ENCODE measurements around the gene PADI3.
A peak's percentile ranks its signal among the peaks of the same experiment; 100 is the strongest.
"Not testable (repeated sequence)": the region's sequence is repeated elsewhere in the genome, so short reads cannot be mapped to it uniquely, and the experiment has no call there.

PADI3 gene

DNA sequence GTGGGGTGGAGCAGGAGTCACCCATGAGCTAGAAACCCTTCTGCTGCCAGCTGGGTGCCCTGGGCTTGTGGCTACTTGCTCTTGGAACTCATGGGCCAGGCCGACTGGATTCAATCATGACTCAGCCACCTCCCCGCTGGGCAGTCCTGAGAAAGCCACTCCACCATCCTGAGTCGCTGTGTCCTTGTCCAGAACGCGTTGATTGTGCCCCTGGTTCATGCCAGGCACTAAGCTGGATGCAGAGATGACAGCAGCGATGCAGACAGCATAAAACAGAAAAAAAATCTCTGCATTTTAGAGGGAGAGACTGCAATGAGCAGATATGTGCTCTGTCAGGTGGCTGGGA lies 33.4 kb upstream of the PADI3 start:
- DNase-seq (ENCODE audit: low read depth in 3 of 3) = no peak

DNA sequence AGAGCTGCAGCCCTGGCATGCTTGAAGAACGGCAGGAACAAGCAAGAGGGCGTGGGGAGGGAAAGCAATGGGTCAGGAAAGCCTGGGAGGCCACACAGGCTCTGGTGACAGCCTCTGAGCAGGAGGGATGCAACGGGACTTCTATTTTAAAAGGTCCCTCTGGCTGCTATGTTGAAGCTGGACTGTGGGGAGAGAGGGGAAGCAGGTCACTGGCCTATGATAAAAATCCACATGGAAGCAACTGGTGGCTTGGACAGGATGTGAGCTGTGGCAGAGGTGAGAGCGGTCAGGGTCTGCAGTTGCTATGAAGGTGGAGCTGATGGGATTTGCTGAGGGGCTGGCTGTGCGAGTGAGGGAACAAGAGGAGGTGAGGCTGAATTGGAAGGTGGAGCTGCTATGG lies 32.8 kb upstream of the PADI3 start:
- no peak for DNase-seq (ENCODE audit: low read depth in 3 of 3)

DNA sequence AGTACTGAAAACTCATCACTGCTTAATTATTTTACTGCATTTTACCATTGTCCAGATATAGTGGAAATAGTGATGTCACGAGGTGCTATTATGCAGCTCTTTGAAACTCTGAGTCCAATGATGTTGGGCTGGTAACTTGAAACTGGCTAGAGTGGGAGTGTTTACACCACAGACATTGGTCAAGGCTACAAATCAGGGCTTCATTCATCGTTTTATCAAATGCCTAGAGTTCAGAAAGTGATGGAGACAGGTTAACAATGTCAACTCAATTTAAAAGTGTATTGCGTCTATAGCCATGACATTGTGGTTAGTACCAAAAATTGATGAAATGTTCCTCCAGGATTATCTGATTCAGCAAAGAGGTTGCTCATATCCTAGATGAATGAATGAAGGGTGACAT lies 31.3 kb upstream of the PADI3 start:
- DNase-seq (ENCODE audit: low read depth in 3 of 3) = no peak

DNA sequence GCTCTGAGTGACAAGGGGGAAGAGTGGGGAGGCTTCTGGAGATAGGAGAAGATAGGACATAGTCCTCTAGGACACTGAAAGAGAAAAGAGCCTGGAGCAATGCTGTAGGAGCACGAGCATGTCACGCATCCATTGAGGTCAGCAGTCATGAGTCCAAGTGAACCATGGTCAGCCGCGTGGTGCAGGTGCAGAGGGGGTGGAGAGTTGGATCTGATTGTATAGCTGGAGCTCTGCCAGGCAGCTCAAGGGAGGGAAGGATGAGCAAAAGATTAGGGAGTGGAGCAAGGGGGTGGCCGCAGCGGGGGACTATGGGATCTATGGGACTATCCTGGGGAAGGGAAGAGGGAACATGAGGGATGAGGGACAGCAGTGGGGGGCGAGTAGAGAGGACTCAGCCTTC lies 30.0 kb upstream of the PADI3 start:
- no peak for DNase-seq (ENCODE audit: low read depth in 3 of 3)

DNA sequence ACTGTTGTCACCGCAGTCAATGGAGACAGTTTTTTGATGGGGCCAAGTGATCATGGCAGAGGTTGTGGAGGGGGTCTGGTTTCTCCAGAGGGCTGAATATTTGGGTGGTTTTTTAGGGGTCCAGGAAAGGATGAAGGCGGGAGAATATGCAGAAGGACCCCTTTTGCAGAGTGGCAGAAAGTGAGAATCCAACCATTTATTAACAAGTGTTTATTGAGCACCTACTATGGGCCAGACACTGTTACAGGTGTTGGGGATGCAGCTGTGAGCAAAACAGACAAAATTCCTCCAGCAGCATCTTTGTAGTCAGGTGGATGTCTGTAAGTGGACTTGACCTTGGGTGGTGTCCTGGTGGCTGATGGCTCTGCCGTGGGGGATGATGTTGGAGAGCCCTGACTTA lies 28.6 kb upstream of the PADI3 start:
- no peak for DNase-seq (ENCODE audit: low read depth in 3 of 3)

DNA sequence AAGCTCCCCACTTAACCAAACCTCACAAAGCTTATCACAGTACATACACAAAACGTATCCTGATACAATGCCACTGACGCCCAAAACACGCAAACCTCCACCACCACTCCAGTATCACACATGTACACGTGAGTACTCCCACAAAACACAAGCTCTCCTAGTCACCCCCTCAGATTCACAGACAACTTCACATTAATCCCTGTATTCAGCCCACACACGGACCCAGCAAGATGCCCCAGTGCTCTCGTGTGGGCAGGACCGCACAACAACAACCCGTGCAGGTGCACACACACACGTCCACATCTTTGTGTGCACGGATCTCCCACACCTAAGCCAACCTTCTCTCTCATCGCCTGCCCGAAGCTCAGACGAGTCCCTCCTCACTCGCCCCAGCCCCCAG lies 26.3 kb upstream of the PADI3 start:
- no peak for DNase-seq (ENCODE audit: low read depth in 3 of 3)

DNA sequence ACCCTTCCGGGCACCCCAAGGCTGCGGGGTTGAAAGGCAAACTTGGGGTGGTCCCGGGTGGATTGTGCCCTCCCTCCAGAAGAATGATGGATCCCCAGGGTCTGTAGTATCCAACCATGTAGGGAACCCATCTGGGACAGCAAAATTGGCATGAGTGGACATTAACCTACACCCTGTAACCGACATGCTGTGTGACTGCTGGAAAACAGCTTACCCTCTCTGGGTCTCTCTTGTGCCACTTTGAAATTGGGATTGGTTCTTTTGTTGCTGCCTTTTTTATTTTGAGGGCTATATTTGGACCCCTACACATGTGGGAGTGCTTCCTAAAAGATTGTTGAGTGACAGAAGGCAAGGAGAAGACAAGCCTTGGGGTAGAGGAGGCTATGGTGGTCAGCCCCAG lies 24.5 kb upstream of the PADI3 start:
- no peak for DNase-seq (ENCODE audit: low read depth in 3 of 3)

DNA sequence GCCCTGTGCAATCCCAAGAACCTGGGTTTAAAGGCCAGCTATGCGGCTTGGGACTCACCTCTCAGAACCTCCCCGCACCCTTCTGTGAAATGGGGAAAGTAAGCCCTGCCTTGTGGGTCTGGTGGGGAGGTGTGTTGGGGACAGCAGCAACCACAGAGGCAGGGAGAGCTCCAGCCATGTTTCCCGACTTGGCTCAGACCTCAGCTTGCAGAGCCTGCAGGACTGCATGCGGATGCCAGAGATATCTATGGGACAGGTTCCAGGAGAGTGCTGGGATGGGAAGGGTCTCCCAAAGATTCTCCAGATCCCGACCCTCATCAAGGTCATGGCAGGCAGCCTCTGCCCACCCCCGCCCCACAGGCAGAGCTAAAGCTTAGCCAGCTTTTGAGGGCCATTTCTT lies 23.8 kb upstream of the PADI3 start:
- no peak for DNase-seq (ENCODE audit: low read depth in 3 of 3)

DNA sequence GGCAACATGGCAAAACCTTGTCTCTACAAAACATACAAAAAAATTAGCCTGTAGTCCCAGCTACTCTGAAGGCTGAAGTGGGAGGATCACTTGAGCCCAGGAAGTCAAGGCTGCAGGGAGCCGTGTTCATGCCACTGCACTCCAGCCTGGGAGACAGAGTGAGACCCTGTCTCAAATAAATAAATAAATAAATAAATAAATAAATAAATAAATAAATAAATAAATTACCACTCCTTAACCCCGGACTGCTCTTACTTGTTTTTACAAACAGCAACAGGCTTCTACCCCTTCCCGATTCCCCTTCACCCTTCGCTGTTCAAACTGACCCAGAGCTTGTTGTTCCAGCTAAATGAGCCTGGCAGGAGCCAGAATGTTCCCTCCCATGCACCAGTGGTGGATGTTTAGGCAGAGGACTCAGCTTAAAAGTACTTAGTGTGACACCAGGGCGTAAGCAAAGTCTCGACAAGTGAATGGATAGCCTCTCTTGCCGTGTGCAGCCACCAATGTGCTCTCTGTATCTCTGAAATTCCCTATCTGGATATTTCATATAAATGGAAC lies 21.5 kb upstream of the PADI3 start:
- DNase-seq (ENCODE audit: low read depth in 3 of 3) = no peak

DNA sequence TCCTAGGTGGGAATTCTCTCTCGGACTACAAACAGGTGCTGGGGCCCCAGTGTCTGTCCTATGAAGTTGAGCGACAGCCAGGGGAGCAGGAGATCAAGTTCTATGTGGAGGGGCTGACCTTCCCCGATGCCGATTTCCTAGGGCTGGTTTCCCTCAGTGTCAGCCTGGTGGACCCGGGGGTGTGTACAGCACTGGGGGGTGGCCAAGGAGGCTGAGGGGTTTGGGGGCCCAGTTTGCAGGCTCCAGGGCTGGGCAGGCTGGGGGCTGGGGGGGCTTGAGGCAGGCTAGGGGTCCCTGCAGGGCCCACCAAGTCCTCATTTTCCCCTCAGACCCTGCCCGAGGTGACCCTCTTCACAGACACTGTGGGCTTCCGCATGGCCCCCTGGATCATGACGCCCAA lies 20.3 kb upstream of the PADI3 start:
- DNase-seq (ENCODE audit: low read depth in 3 of 3) = no peak

DNA sequence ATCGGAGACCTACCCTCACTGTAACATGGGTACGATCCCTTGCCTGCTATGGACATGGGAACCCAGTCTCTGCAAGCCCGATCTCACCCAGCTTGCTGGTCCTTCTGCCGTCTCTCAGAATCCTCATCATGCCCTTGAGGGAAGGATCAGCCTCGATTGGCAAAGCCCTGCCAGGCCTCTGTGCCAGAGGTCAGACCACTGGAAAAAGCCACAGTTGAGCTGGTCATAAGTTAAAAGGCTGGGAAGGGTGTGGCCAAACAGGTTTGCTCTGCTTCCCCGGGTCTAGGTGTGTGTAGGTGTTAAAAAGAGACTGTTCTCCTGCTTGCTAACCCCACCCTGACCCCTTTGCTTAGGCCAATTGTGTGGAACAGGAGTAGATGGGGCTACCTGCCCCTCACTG lies 19.5 kb upstream of the PADI3 start:
- no peak for DNase-seq (ENCODE audit: low read depth in 3 of 3)

DNA sequence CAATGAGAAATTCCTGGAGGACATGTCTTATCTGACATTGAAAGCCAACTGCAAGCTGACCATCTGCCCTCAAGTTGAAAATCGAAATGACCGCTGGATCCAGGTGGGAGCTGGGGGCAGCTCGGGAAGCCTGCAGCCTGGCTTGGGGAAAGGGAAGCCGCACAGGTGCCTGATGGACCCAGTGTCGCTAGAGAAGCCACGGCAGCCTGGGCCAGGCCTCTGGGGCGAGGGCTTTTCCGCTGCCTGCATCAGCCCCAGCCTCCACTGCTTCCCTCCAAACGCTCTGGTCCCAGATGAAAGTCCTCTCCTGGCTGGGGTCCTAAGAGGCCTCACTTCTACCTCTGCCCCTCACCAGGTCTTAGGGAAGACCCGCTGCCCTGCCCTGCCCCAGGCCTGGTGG lies 18.8 kb upstream of the PADI3 start:
- DNase-seq (ENCODE audit: low read depth in 3 of 3) = no peak

DNA sequence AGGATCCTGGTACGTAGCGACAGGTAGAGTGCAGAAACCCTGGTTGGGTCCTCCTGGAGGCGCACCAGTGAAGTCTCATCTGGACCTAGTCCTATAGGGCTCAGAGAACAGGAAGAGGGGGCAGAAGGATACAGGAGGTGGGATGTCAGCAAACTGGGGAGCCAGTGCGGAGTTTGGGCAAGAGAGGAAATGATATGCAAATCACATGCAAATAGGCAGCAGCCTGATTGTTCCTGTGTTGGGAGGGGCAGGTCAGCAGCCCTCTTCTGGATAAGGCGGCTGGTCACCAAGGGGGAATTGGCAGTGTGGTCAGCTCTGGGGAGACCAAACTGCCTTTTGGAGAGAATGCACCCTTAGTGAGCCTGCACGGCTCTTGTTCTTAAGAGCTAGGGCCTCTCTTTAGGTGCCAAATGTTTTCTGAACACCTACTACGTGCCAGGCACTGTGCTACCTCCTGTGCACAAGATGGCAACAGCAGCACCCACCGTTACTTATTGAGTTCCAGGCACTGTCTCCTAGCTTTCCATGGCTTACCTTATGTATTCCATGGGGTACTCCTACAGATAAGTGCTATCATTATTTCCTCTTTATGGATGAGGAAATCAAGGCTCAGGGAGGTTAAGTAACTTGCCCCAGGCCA lies 18.1 kb upstream of the PADI3 start:
- DNase-seq (ENCODE audit: low read depth in 3 of 3) = no peak

DNA sequence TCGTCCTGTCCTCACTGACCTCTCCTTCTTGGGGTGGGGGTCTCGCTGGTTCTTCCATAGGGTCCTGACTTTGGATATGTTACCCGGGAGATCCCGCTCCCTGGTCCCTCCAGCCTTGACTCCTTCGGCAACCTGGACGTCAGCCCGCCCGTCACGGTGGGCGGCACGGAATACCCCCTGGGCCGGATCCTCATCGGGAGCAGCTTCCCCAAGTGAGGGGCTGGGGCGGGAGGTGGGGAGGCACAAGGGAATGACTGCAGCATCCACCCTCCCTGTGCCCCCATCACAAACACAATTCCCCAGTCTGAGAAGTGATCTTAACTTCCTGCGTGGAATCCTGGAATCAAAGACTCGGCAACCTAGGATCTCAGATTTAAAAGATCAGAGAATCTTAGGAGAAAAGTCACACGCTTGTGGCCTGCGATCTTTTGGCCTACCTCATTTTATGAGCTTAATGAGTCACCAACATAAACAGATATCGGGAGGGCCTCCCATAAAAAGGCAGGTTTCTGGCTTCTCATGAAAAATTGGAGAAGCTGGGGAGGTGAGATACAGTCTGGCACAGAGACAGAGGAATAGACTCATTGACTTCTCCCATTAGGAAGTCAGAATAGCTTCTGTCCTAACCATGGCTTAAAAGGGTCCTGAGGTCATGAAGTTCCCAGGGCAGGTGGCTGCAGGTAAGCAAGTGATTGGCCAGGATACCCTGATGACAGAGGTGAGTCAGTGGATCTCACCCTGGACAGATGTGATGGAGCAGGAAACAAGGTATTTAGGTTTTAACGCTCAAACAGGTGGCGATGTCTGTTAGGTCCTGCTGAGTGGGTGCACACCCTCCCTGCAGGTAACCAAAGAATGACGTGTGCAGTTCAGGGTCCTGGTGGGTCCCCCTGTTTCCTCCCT lies 15.9 kb upstream of the PADI3 start:
- no peak for DNase-seq (ENCODE audit: low read depth in 3 of 3)

DNA sequence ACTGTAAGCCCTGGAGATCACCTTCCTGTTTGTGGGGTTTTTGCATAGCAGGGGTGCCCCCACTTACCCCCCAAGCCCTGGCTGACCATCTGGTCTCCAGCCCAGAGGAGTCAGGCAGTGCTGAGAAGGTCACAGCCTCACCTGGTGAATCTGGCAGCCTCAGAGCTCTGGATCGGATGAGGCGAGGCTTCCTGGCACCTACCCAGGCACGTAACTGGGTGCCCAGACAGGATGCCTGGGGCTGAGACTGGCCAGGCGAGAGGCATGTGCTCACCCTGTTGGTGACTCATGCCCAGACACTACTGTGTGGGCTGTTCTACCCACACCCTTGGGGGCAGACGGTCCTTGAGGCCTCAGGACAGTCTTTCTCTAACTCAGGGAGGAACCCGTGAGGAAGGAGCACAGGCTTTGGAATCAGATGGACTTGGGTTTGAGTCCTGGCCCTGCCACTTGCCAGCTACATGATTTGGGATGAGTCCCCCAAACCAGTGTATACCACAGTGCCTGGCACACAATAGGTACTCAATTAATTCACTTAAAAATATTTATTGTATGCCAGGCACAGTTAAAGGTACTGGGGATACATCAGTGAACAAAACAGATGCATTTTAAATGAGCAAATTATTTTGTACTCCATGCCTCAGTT lies 15.1 kb upstream of the PADI3 start:
- no peak for DNase-seq (ENCODE audit: low read depth in 3 of 3)

DNA sequence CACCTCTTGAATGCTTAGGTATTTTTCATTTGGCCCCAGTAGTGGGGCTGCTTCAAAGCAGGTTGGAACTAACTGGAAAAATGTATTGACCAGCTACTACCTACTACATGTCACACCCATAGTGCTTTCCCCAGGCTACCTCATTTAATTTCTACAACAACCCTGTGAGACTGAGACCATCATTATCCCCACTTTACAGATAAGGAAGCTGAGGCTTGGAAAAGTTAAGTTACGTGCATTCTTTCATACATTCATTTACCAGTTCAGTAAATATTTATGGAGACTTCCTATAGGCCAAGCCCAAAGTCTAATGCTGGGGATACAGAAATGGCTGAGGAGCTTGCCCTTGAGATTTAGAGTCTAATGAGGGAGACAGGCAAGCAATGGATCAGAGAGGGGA lies 14.5 kb upstream of the PADI3 start:
- DNase-seq (ENCODE audit: low read depth in 3 of 3) = no peak

DNA sequence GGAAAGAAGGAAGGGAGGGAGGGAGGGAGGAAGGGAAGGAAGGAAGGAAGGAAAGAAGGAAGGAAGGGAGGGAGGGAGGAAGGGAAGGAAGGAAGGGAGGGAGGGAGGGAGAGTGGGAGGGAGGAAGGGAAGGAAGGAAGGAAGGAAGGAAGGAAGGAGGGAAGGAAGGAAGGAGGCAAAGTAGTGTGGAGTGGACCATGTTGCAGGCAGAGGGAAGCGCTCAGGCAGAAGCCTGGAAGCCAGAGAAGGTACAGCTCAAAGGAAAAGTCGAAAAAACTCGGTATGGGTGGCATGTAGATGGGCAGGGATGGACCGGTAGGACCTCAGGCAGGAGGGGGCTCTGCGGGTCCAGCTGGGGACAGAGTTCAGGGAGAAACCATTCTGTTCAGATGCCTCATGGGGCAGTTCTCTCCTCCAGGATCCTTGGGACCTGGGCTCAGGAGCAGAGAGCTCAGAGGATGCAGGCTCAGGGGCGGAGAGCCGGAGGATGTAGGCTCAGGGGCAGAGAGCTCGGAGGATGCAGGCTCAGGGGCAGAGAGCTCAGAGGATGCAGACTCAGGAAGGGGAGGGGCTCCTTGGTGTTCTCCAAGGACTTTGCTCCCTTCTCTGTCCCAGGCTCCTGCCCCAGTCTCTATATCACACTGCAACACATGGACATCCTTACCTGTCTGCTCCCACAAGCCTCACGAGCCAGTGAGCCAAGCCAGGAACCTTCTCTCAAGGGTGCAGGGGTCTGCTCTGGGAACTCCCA lies 13.6 kb upstream of the PADI3 start:
- no peak for DNase-seq (ENCODE audit: low read depth in 3 of 3)

DNA sequence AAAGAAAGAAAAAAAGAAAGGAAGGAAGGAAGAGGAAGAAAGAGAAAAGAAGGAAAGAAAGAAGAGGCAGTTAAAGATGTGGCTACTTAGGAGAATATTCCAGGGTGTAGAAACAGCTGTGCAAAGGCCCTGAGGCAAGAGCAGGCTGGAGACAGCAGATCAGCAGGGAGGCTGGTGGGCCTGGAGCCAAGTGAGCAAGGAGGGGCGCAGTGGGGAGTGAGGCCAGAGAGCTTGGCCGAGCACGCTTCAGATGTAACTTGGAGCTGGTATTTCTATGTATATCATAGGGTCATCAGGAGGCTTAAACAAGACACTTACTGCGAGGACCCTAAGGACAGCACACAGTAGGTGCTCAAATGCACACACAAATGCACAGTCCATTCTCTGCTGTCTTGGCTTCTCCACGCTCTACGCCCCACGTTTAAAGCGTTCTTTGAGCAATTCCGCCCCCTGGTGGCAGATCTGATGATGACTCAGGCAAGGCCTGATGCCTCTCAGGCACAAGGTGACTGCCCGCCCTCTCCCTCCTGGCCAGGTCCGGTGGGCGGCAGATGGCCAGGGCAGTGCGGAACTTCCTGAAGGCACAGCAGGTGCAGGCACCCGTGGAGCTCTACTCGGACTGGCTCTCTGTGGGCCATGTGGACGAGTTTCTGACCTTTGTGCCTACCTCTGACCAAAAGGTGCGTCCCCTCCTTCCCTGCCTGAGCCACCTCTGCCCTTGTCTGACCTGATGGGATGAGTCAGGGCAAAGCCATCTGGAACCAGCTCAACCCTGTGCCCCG lies 11.9 kb upstream of the PADI3 start:
- DNase-seq (ENCODE audit: low read depth in 3 of 3) = peak; percentile 75 to 87 (median 85)

DNA sequence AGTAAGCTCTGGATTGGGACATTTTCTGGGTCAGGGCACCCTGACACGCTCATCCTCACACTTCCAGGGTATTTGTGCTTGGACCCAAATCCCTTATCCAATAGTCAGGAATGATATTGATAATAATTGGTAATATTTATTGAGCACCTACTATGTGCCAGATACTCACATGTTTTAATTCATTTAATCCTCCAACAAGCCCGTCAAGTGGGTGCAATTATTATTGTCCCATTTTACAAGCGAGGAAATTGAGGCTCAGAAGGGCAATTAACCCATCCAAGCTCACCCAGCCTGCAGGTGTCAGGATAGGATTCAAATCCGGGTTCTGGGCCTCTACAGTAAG lies 11.4 kb upstream of the PADI3 start:
- no peak for DNase-seq (ENCODE audit: low read depth in 3 of 3)

DNA sequence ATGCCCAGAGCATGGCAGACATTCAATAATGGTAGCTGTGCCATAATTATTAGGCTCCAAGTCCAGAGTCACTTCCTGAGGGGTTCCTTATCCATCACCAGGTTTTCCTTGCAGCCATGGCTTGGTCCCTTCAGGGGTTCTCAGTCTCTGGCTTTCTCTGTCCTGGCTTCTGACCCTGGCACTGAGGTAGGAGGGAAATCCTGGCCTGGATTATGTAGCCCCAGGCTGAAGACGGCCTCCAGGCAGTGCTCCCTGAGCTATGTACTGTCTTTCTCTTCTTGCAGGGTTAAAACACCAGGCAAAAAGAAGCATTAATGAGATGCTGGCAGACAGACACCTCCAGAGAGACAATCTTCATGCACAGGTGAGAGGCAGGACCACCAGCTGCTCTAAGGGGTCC lies 9.5 kb upstream of the PADI3 start:
- DNase-seq (ENCODE audit: low read depth in 3 of 3) = peak in 1 of 3 experiments; percentile 7

DNA sequence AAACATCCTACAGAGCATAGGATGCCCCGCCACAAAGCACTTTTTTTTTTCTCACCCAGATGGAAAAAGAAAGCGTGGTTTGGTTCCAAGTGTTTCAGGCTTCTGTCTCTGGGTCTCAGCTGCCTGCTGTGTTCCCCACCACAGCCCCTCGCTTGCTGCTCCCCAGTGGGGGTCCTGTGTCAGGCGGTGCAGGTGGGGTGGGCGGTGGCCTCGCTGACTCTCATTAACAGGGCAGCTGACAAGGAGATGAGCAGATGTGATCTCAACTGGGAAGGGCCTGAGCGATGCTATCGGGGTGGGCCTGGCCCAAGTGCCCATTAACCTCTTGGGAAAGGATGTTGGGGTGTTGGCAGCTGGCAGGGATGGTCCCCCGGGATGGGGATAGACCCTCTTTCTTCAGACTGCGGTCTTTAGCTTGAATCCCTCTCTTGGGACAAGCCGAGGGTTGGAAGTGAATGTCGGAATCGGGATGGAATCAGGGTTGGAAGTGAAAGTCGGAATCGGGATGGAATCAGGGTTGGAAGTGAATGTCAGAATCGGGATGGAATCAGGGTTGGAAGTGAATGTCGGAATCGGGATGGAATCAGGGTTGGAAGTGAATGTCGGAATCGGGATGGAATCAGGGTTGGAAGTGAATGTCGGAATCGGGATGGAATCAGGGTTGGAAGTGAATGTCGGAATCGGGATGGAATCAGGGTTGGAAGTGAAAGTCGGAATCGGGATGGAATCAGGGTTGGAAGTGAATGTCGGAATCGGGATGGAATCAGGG lies 7.7 kb upstream of the PADI3 start:
- not testable (repeated sequence) for DNase-seq (ENCODE audit: low read depth in 3 of 3)
